ENCODE measurements around the gene PER1. TPM values are rescaled to one million over a fixed set of nuclear protein-coding genes. Genes with fewer than 3 reads are reported as not detected.
A peak's percentile ranks its signal among the peaks of the same experiment; 100 is the strongest.

Gene PER1
- total and polyA plus RNA-seq, 10 of the 15 experiments (the other 5 are each of a cell fraction or from before 2014, with no cell fraction given): 0.02 to 25.1 (median 5.4) TPM

GRCh38 chr17:8125154-8125946, 26.9 kb downstream of the PER1 start (continued):
- TF ChIP-seq SKIL (IDR thresholded peaks at IDR 0.05; ENCODE audit: low read depth, poor library complexity, severe bottlenecking): peak; percentile 85
- peak; percentile 48 for TF ChIP-seq ZBTB11 (CRISPR knock-in tag; IDR thresholded peaks at IDR 0.05)
- no peak for TF ChIP-seq SUPT20H (IDR thresholded peaks at IDR 0.05; ENCODE audit: borderline replicate concordance, control insufficient read depth, low read depth, low read length)
- no peak for TF ChIP-seq JUNB (IDR thresholded peaks at IDR 0.05)
- TF ChIP-seq PBX3 (IDR thresholded peaks at IDR 0.05; ENCODE audit: insufficient replicate concordance, low read depth, low read length): peak; percentile 29
- peak; percentile 90 for TF ChIP-seq TBL1XR1 (IDR thresholded peaks at IDR 0.05; ENCODE audit: low read depth, low read length)
- TF ChIP-seq ELK1 (IDR thresholded peaks at IDR 0.05; ENCODE audit: low read depth, low read length): 0 out of 2 replicates have a peak, but pooled peaks have one; percentile 29
- no peak for TF ChIP-seq MYB (IDR thresholded peaks at IDR 0.05; ENCODE audit: borderline replicate concordance, low read depth, low read length)
- no peak for TF ChIP-seq MYC (IDR thresholded peaks at IDR 0.05; ENCODE audit: insufficient read depth, insufficient read length, insufficient replicate concordance, low read length, severe bottlenecking)
- TF ChIP-seq CBX5 (IDR thresholded peaks at IDR 0.05; ENCODE audit: low read depth): no peak
- no peak for TF ChIP-seq WRNIP1 (IDR thresholded peaks at IDR 0.05; ENCODE audit: borderline replicate concordance, low read depth, low read length)
- no peak for TF ChIP-seq POLR2A (IDR thresholded peaks at IDR 0.05; ENCODE audit: low read depth, low read length)
- TF ChIP-seq FOXM1 (IDR thresholded peaks at IDR 0.05; ENCODE audit: low read depth, low read length): no peak
- TF ChIP-seq RELA (IDR thresholded peaks at IDR 0.05; ENCODE audit: borderline replicate concordance, partially characterized antibody): peak; percentile 72
- peak; percentile 57 for TF ChIP-seq GABPA (IDR thresholded peaks at IDR 0.05; ENCODE audit: low read depth)
- TF ChIP-seq ZNF592 (IDR thresholded peaks at IDR 0.05): no peak
